GM23338 (cell line): ENCODE measurements around the gene CTCFL.

Source experiments
- CREB1 ChIP-seq: fragments of 250-450 bp; sonication (Bioruptor Pico); IDR thresholded peaks from 2 replicates; pipeline ENCODE4 v1.5.0; 2020; ENCODE audit warnings: low read depth, mild to moderate bottlenecking, moderate library complexity
- TF ChIP-seq, protein P1 (sequence below), 2 experiments: fragments of 200-600 bp in 1 of 2; sonication (generic) in 1 of 2; conservative IDR thresholded peaks; 2 replicates each; pipeline versions ENCODE4 v1.5.1 to v1.6.1; 2016 to 2017; ENCODE audit warnings: antibody characterized with exemption in 2 of 2, low read depth in 2 of 2, mild to moderate bottlenecking in 2 of 2, moderate library complexity in 1 of 2

DNA sequence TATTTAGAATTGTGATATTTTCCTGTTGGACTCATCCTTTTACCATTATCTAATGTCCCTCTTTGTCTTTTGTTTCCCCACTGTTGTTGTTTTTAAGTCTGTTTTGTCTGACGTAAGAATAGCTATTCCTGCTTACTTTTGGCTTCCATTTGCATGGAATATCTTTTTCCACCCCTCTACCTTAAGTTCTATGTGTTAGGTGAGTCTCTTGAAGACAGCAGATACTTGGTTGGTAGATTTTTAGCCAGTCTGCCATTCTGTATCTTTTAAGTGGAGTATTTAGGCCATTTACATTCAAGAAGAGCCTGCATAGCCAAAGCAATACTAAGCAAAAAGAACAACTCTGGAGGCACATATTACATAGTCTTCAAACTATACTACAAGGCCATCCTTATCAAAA, 39.2 kb downstream of the CTCFL start:
- TF ChIP-seq CREB1: no peak
- TF ChIP-seq, protein P1, sequence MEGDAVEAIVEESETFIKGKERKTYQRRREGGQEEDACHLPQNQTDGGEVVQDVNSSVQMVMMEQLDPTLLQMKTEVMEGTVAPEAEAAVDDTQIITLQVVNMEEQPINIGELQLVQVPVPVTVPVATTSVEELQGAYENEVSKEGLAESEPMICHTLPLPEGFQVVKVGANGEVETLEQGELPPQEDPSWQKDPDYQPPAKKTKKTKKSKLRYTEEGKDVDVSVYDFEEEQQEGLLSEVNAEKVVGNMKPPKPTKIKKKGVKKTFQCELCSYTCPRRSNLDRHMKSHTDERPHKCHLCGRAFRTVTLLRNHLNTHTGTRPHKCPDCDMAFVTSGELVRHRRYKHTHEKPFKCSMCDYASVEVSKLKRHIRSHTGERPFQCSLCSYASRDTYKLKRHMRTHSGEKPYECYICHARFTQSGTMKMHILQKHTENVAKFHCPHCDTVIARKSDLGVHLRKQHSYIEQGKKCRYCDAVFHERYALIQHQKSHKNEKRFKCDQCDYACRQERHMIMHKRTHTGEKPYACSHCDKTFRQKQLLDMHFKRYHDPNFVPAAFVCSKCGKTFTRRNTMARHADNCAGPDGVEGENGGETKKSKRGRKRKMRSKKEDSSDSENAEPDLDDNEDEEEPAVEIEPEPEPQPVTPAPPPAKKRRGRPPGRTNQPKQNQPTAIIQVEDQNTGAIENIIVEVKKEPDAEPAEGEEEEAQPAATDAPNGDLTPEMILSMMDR (conservative IDR thresholded peaks at IDR 0.05; ENCODE audit: low read depth in 2 of 2): no peak
